Effector CD8-positive, alpha-beta T cell (primary cell): ENCODE measurements around the gene CTDSPL.
"Not testable (repeated sequence)": the region's sequence is repeated elsewhere in the genome, so short reads cannot be mapped to it uniquely, and the experiment has no call there.

Source experiments
- DNase-seq: peaks from one replicate; lab custom pipeline; 2025; lab: John Stamatoyannopoulos, UW
- total RNA-seq, 4 experiments: gene quantifications; one replicate each; lab custom pipeline; 2026; lab: John Stamatoyannopoulos, UW

CTDSPL gene
- 0.18 to 0.85 (median 0.46) reads per million in 4 experiments for total RNA-seq

GRCh38 chr3:37861620-37862041 lies at the start of gene CTDSPL:
TSS of gene CTDSPL (plus strand) at chr3:37861880. CDS start at chr3:37862200, 320 bp downstream.
- DNase-seq: no peak

- no peak for DNase-seq
These were observed 49.2 kb upstream of the CTDSPL start for GRCh38 chr3:37812499-37812896.

DNA sequence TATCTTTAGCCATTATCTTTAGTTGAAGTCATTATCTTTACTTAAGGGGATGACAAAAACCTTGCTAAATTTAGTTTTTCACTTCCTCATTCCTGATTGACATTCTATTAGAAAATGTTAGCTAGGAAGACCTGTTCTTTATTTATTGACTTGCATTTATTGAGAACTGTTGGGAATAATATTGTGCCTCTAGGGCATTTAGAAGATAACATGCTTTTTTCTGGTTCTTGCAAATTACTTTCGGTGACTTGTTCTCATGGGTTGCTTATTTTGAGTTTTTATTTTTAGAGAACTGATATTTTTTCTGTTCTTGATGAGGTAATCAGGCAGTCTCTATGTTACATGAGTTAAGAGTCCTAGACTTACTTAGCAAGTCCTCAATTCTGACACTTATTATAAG lies 48.3 kb upstream of the CTDSPL start:
- no peak for DNase-seq

DNA sequence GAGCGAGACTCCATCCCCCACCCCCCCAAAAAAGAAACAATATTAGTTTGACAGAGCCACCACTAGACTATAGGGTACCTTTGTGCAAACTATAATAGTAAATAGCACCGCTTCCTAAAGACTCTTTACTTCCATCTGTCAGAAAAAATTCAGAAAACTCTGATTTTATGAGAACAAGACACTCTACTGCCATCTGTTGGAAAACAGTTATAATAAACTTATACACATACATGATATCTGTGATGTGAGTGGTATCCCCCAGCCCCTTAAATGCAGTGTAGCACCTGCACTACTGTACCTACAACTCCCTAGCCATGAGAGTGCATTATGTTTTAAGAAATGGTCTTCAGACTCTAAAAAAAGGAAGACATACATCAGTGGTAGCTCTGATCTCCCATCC lies 47.1 kb upstream of the CTDSPL start:
- DNase-seq: no peak

DNA sequence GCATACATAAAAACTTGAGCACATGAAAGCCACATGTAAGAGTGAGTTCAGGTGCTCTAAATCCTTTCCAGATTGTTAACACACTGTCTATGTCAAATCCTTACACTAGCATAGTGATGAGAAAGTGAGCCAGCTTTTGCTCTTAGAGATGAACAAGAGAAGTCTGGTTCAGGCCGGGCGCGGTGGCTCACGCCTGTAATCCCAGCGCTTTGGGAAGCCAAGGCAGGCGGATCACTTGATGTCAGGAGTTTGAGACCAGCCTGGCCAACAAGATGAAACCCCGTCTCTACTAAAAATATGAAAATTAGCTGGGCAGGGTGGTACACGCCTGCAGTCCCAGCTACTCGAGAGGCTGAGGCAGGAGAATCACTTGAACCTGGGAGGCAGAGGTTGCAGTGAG lies 46.5 kb upstream of the CTDSPL start:
- DNase-seq: not testable (repeated sequence)

- no peak for DNase-seq
These were observed 45.4 kb upstream of the CTDSPL start for GRCh38 chr3:37816271-37816670.

GRCh38 chr3:37819591-37819990 lies 42.1 kb upstream of the CTDSPL start:
- DNase-seq: no peak

DNA sequence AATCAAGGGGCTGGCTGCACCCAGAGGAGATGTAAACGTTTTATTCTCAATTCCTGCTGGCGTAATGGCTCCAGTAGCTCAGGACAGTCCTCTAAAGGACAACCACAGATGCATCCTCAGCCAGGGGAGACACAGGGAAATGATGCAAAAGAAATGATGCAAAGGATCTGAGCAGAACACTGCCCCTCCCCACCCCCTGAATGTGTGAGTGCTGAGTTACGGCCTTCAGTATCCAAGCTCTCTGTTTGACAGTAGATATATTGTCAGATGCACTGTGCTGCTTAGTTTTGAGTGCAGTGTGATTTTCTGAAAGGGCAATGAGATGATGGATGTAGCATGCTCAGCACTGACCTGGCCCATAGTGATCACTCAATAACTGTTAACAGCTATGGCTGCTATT lies 41.4 kb upstream of the CTDSPL start:
- no peak for DNase-seq

- no peak for DNase-seq
These were observed 38.5 kb upstream of the CTDSPL start for GRCh38 chr3:37823189-37823588.

- no peak for DNase-seq
These were observed 37.4 kb upstream of the CTDSPL start for GRCh38 chr3:37824090-37824953.

DNA sequence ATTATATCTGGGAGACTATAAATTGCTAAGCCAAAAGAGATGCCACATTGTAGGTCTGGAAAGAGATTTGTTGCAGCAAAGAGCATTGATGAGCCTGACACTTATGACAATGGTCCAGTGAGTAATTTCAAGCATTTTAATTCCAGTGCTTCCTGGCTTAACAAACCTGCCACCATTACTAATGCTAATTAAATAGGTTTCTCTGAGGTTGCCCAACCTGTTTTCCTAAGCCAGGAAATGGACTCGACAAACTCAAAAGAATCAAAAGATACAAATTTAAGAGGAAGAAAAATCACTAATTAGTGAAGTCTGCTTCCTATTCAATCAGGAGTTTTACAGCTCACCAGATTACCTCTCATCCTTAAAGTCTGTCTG lies 36.7 kb upstream of the CTDSPL start:
- no peak for DNase-seq

DNA sequence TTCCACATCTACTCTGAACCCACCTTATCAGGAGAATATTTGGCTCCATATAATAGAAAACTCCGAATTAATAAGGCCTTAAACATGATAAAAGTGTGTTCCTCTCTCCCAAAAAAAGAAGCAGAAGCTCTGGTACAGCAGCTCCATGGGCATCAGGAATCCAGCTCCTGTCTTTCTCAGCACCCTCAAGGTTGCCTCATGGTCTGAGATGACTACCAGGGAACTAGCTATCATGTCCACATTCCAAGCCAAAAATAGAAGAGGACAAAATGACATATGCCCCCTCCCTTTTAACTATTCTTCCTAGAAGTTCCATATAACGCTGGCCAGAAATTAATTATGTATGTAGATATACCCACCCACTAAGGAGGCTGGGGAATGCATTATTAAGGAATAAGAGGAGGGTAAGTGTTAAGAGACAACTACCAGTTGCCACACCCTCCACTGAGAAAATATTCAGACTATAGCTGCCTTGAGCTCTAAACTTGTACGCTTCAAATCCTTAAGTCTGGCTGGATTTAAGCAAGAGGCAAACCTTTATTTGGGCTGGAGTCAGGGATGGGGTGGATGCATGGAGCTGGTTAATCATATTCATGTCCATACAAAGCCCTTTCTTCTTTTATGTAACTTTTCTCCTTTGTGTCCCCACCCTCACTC lies 35.8 kb upstream of the CTDSPL start:
- DNase-seq: no peak

DNA sequence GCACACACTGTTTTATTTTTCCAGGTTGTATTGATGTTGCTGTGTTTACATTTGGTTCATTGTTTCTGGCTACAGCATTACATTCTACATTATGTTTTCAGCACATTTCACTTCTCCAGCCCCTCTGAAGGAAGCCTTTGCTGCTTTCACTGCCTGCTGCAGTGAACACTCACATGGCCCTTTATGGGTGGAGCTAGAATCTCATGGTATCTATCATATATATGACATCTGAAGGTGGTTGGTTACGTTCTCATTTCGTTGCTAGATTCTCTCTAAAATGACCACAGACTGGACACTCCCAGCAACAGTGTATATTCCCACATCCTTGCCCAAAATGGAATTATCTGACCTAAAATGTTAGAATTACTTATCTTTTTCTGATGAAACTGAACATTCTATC lies 35.2 kb upstream of the CTDSPL start:
- DNase-seq: no peak

- DNase-seq: no peak
These were observed 34.7 kb upstream of the CTDSPL start for GRCh38 chr3:37826933-37827332.

DNA sequence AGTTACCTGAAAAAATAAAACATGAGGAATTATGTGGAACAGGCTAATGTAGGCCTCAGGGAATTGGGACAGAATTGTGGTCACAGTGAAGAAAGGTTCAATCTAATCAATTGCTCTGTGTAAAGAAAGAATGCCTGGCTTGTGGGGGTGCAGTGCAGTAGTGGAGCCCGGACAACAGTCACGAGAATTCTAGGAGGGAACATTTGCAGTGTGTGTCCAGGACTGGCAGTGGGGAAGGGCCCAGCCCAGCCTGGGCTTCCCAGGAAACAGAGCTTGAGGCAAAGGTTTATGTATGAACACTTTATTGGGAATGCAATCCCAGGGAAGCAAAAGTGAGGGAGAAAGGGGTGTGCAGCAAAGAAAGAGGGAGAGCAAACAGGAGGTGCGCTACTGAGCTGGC lies 29.2 kb upstream of the CTDSPL start:
- no peak for DNase-seq

- DNase-seq: no peak
These were observed 28.1 kb upstream of the CTDSPL start for GRCh38 chr3:37833302-37834186.

DNA sequence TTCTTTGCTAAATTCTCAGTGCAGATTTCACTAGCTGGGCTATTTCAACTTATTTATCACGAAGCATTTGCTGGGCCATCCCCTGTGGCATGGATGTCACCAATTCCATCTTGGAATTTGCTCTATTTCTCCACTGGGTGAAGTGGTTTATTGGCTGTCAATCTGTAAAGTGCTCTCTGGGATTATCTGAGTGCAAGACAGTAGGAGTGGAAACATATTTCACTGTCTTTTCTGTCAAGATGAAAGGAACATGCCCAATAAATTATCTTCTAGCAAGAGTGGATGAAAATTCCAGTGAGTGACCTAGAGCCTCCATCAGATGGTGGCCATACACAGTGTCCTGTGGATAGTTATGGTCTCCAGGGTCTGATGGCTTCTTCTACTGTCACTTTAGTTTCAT lies 25.1 kb upstream of the CTDSPL start:
- DNase-seq: no peak

GRCh38 chr3:37847689-37848088 lies 14.0 kb upstream of the CTDSPL start:
- DNase-seq: no peak

DNA sequence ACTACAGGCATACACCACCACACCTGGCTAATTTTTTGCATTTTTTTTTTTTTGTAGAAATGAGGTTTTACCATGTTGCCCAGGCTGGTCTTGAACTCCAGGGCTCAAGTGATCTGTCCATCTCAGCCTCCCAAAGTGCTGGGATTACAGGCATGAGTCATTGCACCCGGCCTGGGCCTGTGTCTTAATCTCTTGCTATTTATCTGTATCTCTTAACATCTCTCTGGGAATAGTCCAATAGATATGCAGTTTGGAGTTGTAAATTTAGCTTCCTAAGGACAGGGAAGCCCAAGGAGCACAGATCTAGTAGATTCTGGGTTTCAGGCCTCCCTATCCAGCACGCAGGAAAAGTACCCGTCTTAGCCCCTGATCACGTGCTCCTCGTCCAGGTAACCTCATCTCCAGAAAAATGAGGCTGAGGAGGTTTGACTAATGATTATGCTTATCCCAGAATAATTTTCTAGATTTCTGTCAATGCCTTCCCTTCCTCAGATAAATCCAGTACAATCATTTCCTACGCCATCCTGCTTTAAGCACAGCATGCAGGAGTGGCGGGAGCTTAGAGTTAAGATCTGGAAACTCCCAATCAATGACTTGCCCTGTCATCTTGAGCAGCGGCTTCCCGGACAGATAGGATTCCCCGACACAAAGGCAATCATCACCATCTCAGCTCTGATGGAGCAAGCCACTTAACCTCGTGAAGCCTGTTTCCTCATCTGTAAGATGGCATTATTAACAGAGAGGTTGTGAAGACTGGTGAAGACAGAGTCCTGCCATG lies 12.3 kb upstream of the CTDSPL start:
- no peak for DNase-seq

GRCh38 chr3:37852097-37852496 lies 9.6 kb upstream of the CTDSPL start:
- no peak for DNase-seq

- no peak for DNase-seq
These were observed 8.9 kb upstream of the CTDSPL start for GRCh38 chr3:37852771-37853170.
